HepG2 (cell line): ENCODE measurements around the gene HIPK2.

Experiments used
- ASH2L ChIP-seq: fragments of 300-600, 200-600 bp; sonication (generic); IDR thresholded peaks from 2 replicates; pipeline ENCODE4 v1.7.0; 2017; ENCODE audit warnings: low read depth, mild to moderate bottlenecking, moderate library complexity, mixed read lengths, low read length; ENCODE audit not compliant: insufficient read length
- IKZF1 ChIP-seq: fragments of 450-650 bp; IDR thresholded peaks from 2 replicates; pipeline ENCODE4 v1.7.1; 2016
- SP2 ChIP-seq: sonication (generic); formaldehyde crosslinking; IDR thresholded peaks from 2 replicates; pipeline ENCODE4 v1.5.1; 2020; ENCODE audit warnings: mild to moderate bottlenecking, missing genetic modification reagents
- ZBTB7A ChIP-seq: sonication (generic); formaldehyde crosslinking; IDR thresholded peaks from 2 replicates; pipeline ENCODE4 v1.8.0; 2022; ENCODE audit warnings: mild to moderate bottlenecking, missing genetic modification reagents
- ZNF569 ChIP-seq: sonication (generic); formaldehyde crosslinking; IDR thresholded peaks from 2 replicates; pipeline ENCODE4 v1.5.0; 2020; ENCODE audit warnings: mild to moderate bottlenecking, missing genetic modification reagents, moderate library complexity, borderline replicate concordance
- ZNF746 ChIP-seq: sonication (generic); formaldehyde crosslinking; IDR thresholded peaks from 2 replicates; pipeline ENCODE4 v1.8.0; 2022; ENCODE audit warnings: mild to moderate bottlenecking, missing genetic modification reagents
- TF ChIP-seq, protein P1 (sequence below): sonication (generic); formaldehyde crosslinking; IDR thresholded peaks from 2 replicates; pipeline ENCODE4 v1.5.0; 2020; ENCODE audit warnings: mild to moderate bottlenecking, missing genetic modification reagents, moderate library complexity
- TF ChIP-seq, protein P2 (sequence below): sonication (generic); formaldehyde crosslinking; IDR thresholded peaks from 2 replicates; pipeline ENCODE4 v1.4.0; 2020; ENCODE audit warnings: missing genetic modification reagents
- TF ChIP-seq, protein P3 (sequence below): sonication (generic); formaldehyde crosslinking; conservative IDR thresholded peaks from 2 replicates; pipeline ENCODE4 v1.5.0; 2020; ENCODE audit warnings: missing genetic modification reagents

DNA sequence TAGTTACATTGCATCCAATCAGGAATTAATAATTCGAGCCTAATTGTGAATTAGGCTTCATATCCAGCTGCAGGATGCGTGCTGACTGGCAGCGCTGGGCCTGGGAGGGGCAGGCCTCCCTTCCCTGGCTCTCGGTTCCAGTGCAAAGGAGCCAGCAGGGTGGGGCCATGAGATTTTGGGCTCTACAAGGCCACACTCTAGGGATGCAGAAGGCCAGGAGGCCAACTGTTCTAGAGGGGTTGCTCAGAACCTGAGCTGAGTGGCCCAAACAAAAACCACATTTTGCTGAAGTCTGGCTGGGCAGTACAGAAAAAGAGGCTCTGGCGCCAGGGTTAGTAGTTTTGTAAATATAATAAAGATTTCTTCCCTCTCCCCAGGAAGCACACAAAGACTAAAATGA lies 182.0 kb downstream of the HIPK2 start:
- TF ChIP-seq ZNF746 (CRISPR knock-in tag) (no peak), ASH2L (no peak), IKZF1 (no peak), ZNF569 (no peak), ZBTB7A (CRISPR knock-in tag) (no peak), SP2 (CRISPR knock-in tag) (no peak)
- TF ChIP-seq, protein P1, sequence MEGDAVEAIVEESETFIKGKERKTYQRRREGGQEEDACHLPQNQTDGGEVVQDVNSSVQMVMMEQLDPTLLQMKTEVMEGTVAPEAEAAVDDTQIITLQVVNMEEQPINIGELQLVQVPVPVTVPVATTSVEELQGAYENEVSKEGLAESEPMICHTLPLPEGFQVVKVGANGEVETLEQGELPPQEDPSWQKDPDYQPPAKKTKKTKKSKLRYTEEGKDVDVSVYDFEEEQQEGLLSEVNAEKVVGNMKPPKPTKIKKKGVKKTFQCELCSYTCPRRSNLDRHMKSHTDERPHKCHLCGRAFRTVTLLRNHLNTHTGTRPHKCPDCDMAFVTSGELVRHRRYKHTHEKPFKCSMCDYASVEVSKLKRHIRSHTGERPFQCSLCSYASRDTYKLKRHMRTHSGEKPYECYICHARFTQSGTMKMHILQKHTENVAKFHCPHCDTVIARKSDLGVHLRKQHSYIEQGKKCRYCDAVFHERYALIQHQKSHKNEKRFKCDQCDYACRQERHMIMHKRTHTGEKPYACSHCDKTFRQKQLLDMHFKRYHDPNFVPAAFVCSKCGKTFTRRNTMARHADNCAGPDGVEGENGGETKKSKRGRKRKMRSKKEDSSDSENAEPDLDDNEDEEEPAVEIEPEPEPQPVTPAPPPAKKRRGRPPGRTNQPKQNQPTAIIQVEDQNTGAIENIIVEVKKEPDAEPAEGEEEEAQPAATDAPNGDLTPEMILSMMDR (CRISPR knock-in tag), result no peak
- TF ChIP-seq, protein P2, sequence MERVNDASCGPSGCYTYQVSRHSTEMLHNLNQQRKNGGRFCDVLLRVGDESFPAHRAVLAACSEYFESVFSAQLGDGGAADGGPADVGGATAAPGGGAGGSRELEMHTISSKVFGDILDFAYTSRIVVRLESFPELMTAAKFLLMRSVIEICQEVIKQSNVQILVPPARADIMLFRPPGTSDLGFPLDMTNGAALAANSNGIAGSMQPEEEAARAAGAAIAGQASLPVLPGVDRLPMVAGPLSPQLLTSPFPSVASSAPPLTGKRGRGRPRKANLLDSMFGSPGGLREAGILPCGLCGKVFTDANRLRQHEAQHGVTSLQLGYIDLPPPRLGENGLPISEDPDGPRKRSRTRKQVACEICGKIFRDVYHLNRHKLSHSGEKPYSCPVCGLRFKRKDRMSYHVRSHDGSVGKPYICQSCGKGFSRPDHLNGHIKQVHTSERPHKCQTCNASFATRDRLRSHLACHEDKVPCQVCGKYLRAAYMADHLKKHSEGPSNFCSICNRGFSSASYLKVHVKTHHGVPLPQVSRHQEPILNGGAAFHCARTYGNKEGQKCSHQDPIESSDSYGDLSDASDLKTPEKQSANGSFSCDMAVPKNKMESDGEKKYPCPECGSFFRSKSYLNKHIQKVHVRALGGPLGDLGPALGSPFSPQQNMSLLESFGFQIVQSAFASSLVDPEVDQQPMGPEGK (CRISPR knock-in tag), result no peak
- TF ChIP-seq, protein P3, sequence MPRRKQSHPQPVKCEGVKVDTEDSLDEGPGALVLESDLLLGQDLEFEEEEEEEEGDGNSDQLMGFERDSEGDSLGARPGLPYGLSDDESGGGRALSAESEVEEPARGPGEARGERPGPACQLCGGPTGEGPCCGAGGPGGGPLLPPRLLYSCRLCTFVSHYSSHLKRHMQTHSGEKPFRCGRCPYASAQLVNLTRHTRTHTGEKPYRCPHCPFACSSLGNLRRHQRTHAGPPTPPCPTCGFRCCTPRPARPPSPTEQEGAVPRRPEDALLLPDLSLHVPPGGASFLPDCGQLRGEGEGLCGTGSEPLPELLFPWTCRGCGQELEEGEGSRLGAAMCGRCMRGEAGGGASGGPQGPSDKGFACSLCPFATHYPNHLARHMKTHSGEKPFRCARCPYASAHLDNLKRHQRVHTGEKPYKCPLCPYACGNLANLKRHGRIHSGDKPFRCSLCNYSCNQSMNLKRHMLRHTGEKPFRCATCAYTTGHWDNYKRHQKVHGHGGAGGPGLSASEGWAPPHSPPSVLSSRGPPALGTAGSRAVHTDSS, result no peak
